Loucy (cell line): ENCODE results near the gene NKPD1.
A peak's percentile ranks its signal among the peaks of the same experiment; 100 is the strongest.
"Not testable (repeated sequence)": the region's sequence is repeated elsewhere in the genome, so short reads cannot be mapped to it uniquely, and the experiment has no call there.

ENCODE experiments used
- H2AFZ ChIP-seq: fragments of 200-600 bp; sonication (generic); 2 replicates; pipeline ENCODE4 v1.6.0; 2016; ENCODE audit warnings: antibody characterized with exemption, mild to moderate bottlenecking, low read length, moderate library complexity
- H3F3A ChIP-seq: fragments of 200-600 bp; 2 replicates; pipeline ENCODE4 v1.6.0; 2016; ENCODE audit warnings: antibody characterized with exemption, low read depth, mild to moderate bottlenecking
- H3K27me3 ChIP-seq: fragments of 200-600 bp; sonication (generic); 2 replicates; pipeline ENCODE4 v1.6.1; 2014; ENCODE audit warnings: low read length, mild to moderate bottlenecking; ENCODE audit not compliant: insufficient read depth, poor library complexity, severe bottlenecking
- H3K36me3 ChIP-seq: fragments of 200-600 bp; sonication (generic); 2 replicates; pipeline ENCODE4 v1.6.1; 2016; ENCODE audit warnings: low read length; ENCODE audit not compliant: insufficient read depth
- H3K4me1 ChIP-seq: fragments of 200-600 bp; sonication (generic); 2 replicates; pipeline ENCODE4 v1.5.1; 2014; ENCODE audit warnings: low read length, mild to moderate bottlenecking; ENCODE audit not compliant: insufficient read depth, poor library complexity, severe bottlenecking
- H3K4me2 ChIP-seq: fragments of 200-600 bp; sonication (generic); 2 replicates; pipeline ENCODE4 v1.6.0; 2014; ENCODE audit warnings: antibody characterized with exemption, low read length, low read depth, mild to moderate bottlenecking; ENCODE audit not compliant: poor library complexity, severe bottlenecking
- H3K4me3 ChIP-seq: fragments of 200-600 bp; sonication (generic); 2 replicates; pipeline ENCODE4 v1.5.1; 2014; ENCODE audit warnings: low read length, mild to moderate bottlenecking, mixed read lengths; ENCODE audit not compliant: poor library complexity, severe bottlenecking
- H3K79me2 ChIP-seq: fragments of 200-600 bp; sonication (generic); 2 replicates; pipeline ENCODE4 v1.6.1; 2014; ENCODE audit warnings: low read length; ENCODE audit not compliant: insufficient read depth
- H3K9ac ChIP-seq: fragments of 200-600 bp; sonication (generic); 2 replicates; pipeline ENCODE4 v1.6.0; 2014; ENCODE audit warnings: mild to moderate bottlenecking, low read depth, low read length, moderate library complexity; ENCODE audit not compliant: poor library complexity, severe bottlenecking
- H3K9me2 ChIP-seq: fragments of 200-600 bp; sonication (generic); replicated peaks from 2 replicates; pipeline ENCODE4 v1.6.1; 2016; ENCODE audit warnings: low read depth, low read length, mixed read lengths
- H3K9me3 ChIP-seq: fragments of 200-600 bp; sonication (generic); 2 replicates; pipeline ENCODE4 v1.6.1; 2014; ENCODE audit warnings: mild to moderate bottlenecking, antibody characterized with exemption, low read length, low read depth; ENCODE audit not compliant: insufficient read depth
- H4K20me1 ChIP-seq: fragments of 200-600 bp; sonication (generic); 2 replicates; pipeline ENCODE4 v1.6.0; 2014; ENCODE audit warnings: antibody characterized with exemption, low read length, mild to moderate bottlenecking; ENCODE audit not compliant: insufficient read depth, poor library complexity, severe bottlenecking
- CTCF ChIP-seq: fragments of 200-600 bp; sonication (generic); conservative IDR thresholded peaks from 2 replicates; pipeline ENCODE4 v1.5.1; 2014; ENCODE audit warnings: mild to moderate bottlenecking, antibody characterized with exemption, low read length
- EZH2phosphoT487 ChIP-seq: fragments of 200-600 bp; IDR thresholded peaks from 2 replicates; pipeline ENCODE4 v1.6.1; 2018; ENCODE audit warnings: antibody characterized with exemption, mild to moderate bottlenecking, moderate library complexity, borderline replicate concordance

NKPD1 gene

GRCh38 chr19:45122832-45123231 lies 38.0 kb downstream of the NKPD1 start:
- H3K27me3 ChIP-seq = no peaks in the 10 kb centered on the region
- H3K9me3 ChIP-seq = no peaks in the 10 kb centered on the region
- no peaks in the 10 kb centered on the region for H3F3A ChIP-seq
- H2AFZ ChIP-seq = no peak overlapping the region
- peaks cover 74% of the 10 kb centered on the region for H3K79me2 ChIP-seq
- H3K4me1 ChIP-seq = peaks cover 10% of the 10 kb centered on the region
- no peaks in the 10 kb centered on the region for H3K9me2 ChIP-seq
- no peak overlapping the region for H3K4me2 ChIP-seq
- TF ChIP-seq EZH2phosphoT487 (no peak), CTCF (no peak)
- no peak overlapping the region for H3K4me3 ChIP-seq
- H3K9ac ChIP-seq = no peak overlapping the region
- H3K36me3 ChIP-seq = peaks cover 4% of the 10 kb centered on the region; the same call in 1 of the 2 replicates
- peaks cover 21% of the 10 kb centered on the region for H4K20me1 ChIP-seq

GRCh38 chr19:45121827-45122345 lies 38.9 kb downstream of the NKPD1 start:
- Histone ChIP-seq H3K36me3 (peaks cover 4% of the 10 kb centered on the region; the same call in 1 of the 2 replicates), H2AFZ (no peak overlapping the region), H3K4me3 (no peak overlapping the region), H3K27me3 (no peaks in the 10 kb centered on the region), H3K9me3 (no peaks in the 10 kb centered on the region), H3K9me2 (no peaks in the 10 kb centered on the region), H3K79me2 (peaks cover 70% of the 10 kb centered on the region), H3K4me2 (no peak overlapping the region), H3K9ac (no peak overlapping the region), H3K4me1 (peaks cover 16% of the 10 kb centered on the region), H4K20me1 (peaks cover 27% of the 10 kb centered on the region), H3F3A (no peaks in the 10 kb centered on the region)
- TF ChIP-seq CTCF (no peak), EZH2phosphoT487 (no peak)

GRCh38 chr19:45119582-45119981 lies 41.2 kb downstream of the NKPD1 start:
- Histone ChIP-seq H3K27me3 (no peaks in the 10 kb centered on the region), H3K79me2 (peaks cover 76% of the 10 kb centered on the region), H3K36me3 (peaks cover 7% of the 10 kb centered on the region; the same call in 1 of the 2 replicates), H2AFZ (no peak overlapping the region), H3K9ac (no peak overlapping the region), H3K4me3 (no peak overlapping the region), H3K9me3 (no peaks in the 10 kb centered on the region), H3F3A (no peaks in the 10 kb centered on the region), H3K9me2 (no peaks in the 10 kb centered on the region), H4K20me1 (peaks cover 27% of the 10 kb centered on the region), H3K4me1 (peaks cover 25% of the 10 kb centered on the region), H3K4me2 (no peak overlapping the region)
- TF ChIP-seq CTCF (no peak), EZH2phosphoT487 (no peak)

- H3K36me3 ChIP-seq, H3F3A ChIP-seq, H3K27me3 ChIP-seq, H3K9me2 ChIP-seq, H3K4me3 ChIP-seq, H3K9me3 ChIP-seq, H2AFZ ChIP-seq: not testable (repeated sequence)
- peaks cover 32% of the 10 kb centered on the region for H4K20me1 ChIP-seq
- peak overlapping the region; percentile 65 for H3K4me2 ChIP-seq
- peak overlapping the region; percentile 44 for H3K9ac ChIP-seq
- peaks cover 25% of the 10 kb centered on the region for H3K4me1 ChIP-seq
- H3K79me2 ChIP-seq = peaks cover 78% of the 10 kb centered on the region
Observed at GRCh38 chr19:45118591-45119355, 42.0 kb downstream of the NKPD1 start.
